Sigmoid colon (tissue), 7 donors: Measurements from ENCODE around the gene NCAM2. TPM values are rescaled to one million over a fixed set of nuclear protein-coding genes. Genes with fewer than 3 reads are reported as not detected.

Source experiments
- DNase-seq: peaks from one replicate; pipeline ENCODE4 v3.0.0-alpha.2; 2019
- H3K27ac ChIP-seq, 4 donors: fragments of 200-600 bp; sonication (generic); one replicate each; pipeline ENCODE4 v1.5.1; 2016 to 2019; ENCODE audit warnings: mild to moderate bottlenecking in 1 of 4
- H3K27me3 ChIP-seq, 3 donors: fragments of 200-600 bp; sonication (generic); one replicate each; pipeline ENCODE4 v1.5.1; 2019; ENCODE audit warnings: mild to moderate bottlenecking in 1 of 3
- H3K36me3 ChIP-seq, 4 donors: fragments of 200-600 bp; sonication (generic); one replicate each; pipeline ENCODE4 v1.5.1; 2016 to 2019
- H3K4me1 ChIP-seq, 4 donors: fragments of 200-600 bp; sonication (generic); one replicate each; pipeline ENCODE4 v1.5.1; 2017 to 2019
- H3K4me3 ChIP-seq, 4 donors: fragments of 200-600 bp; sonication (generic); one replicate each; pipeline ENCODE4 v1.5.1; 2017 to 2019; ENCODE audit warnings: mild to moderate bottlenecking in 2 of 4, moderate library complexity in 1 of 4
- H3K9me3 ChIP-seq, 4 donors: fragments of 200-600 bp in 3 of 4; sonication (generic) in 3 of 4; one replicate each; pipeline versions ENCODE4 v1.5.1 to v1.6.1; 2013 to 2019
- CTCF ChIP-seq, 4 experiments: fragments of 450-650 bp in 3 of 4; fragments of 200-600 bp in 1 of 4; IDR thresholded peaks; one replicate each; pipeline ENCODE4 v1.5.1; 2016 to 2019; ENCODE audit warnings: antibody characterized with exemption in 4 of 4, mild to moderate bottlenecking in 3 of 4, moderate library complexity in 2 of 4
- EP300 ChIP-seq, 4 donors: sonication (generic); formaldehyde crosslinking; IDR thresholded peaks; one replicate each; pipeline ENCODE4 v1.6.1; 2017; ENCODE audit warnings: antibody characterized with exemption in 4 of 4
- POLR2A ChIP-seq, 2 donors: fragments of 450-650 bp; IDR thresholded peaks; one replicate each; pipeline ENCODE4 v1.6.1; 2016; ENCODE audit warnings: antibody characterized with exemption in 2 of 2, mild to moderate bottlenecking in 2 of 2, moderate library complexity in 2 of 2
- POLR2AphosphoS5 ChIP-seq, 4 donors: sonication (generic); formaldehyde crosslinking; IDR thresholded peaks; one replicate each; pipeline ENCODE4 v1.6.1; 2017; ENCODE audit warnings: antibody characterized with exemption in 4 of 4
- WGBS, 2 donors: extraction: QIAGEN DNeasy Blood & Tissue Kit; methylation state at CpG; one replicate each; pipeline ENCODE4 v1.1.7; 2013; 5-methylcytosine and 5-hydroxymethylcytosine counted together
- intact Hi-C: fragments of 100-400 bp; cut with DNase I; formaldehyde crosslinking; loops from one replicate; pipeline ENCODE4 v1.15.1; 2023
- polyA plus RNA-seq, 3 donors: library from polyadenylated mRNA; stranded (reverse); fragments of 200-250 nt; gene quantifications; one replicate each; pipeline ENCODE4 v1.2.3, GENCODE V29; 2013
- total RNA-seq, 4 donors: library from RNA; depleted of rRNA; stranded (reverse); fragments of >200 nt; gene quantifications; one replicate each; pipeline ENCODE4 v1.1.0, GENCODE V29; 2016
- donor health status: healthy with polysubstance abuse.
- donor health status: Bipolar disorder and iron deficiency.
- donor health status: healthy.

NCAM2 gene
- total and polyA plus RNA-seq, 7 donors = under 0.01 to 17.1 (median 6.7) TPM; not detected in 1

GRCh38 chr21:21156397-21156796 is 158.2 kb downstream of the NCAM2 start:
- Histone ChIP-seq H3K36me3 (no peaks in the 10 kb centered on the region), H3K9me3 (no peaks in the 10 kb centered on the region), H3K27me3 (no peaks in the 10 kb centered on the region), H3K27ac (no peak overlapping the region), H3K4me3 (no peak overlapping the region), H3K4me1 (no peaks in the 10 kb centered on the region)
- no peak for TF ChIP-seq EP300 (IDR thresholded peaks at IDR 0.05)
- TF ChIP-seq POLR2AphosphoS5 (IDR thresholded peaks at IDR 0.05) = no peak
- no peak for TF ChIP-seq POLR2A (IDR thresholded peaks at IDR 0.05)
- DNase-seq = no peak
- intact Hi-C loops = no loop called here

DNA sequence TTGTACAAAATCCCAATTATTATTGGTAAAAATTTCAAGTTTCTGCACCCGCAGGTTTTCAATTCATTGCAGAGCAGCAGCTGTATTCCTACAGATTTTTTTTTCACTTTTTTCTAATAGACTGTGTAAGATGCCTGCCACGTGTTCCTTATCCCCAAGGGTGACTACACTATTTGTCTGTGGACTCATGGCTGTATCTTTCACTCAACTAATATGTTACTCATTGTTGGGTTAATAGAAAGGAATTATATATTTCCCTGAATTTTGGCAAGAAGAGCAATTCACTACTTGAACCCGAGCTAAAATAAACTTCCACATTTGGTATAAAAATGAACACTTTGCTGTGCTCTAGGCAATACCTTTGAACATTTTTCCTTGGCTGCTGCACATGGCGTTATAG is 158.7 kb downstream of the NCAM2 start:
- DNase-seq = no peak

GRCh38 chr21:21158376-21158918 is 160.2 kb downstream of the NCAM2 start:
- H3K27ac ChIP-seq = no peak overlapping the region
- H3K36me3 ChIP-seq = no peaks in the 10 kb centered on the region
- H3K4me1 ChIP-seq = no peaks in the 10 kb centered on the region
- no peak for DNase-seq
- TF ChIP-seq POLR2AphosphoS5 (IDR thresholded peaks at IDR 0.05) (no peak), EP300 (IDR thresholded peaks at IDR 0.05) (no peak), POLR2A (IDR thresholded peaks at IDR 0.05) (no peak), CTCF (IDR thresholded peaks at IDR 0.05) (no peak)
- no peak overlapping the region for H3K4me3 ChIP-seq
- no peaks in the 10 kb centered on the region for H3K9me3 ChIP-seq
- intact Hi-C loops = no loop called here
- WGBS, 2 donors = 91 to 92% methylated on average over 12 of the region's 12 CpGs
- no peaks in the 10 kb centered on the region for H3K27me3 ChIP-seq

More for the DNA sequence above, 158.7 kb downstream of the NCAM2 start:
- no peaks in the 10 kb centered on the region for H3K4me1 ChIP-seq
- H3K36me3 ChIP-seq = no peaks in the 10 kb centered on the region
- no peak overlapping the region for H3K27ac ChIP-seq
- no peaks in the 10 kb centered on the region for H3K9me3 ChIP-seq
- no peak overlapping the region for H3K4me3 ChIP-seq
- intact Hi-C loops = no loop called here
- WGBS, 2 donors = 69 to 76% methylated on average over 4 of the region's 4 CpGs
- TF ChIP-seq EP300 (IDR thresholded peaks at IDR 0.05) = no peak
- H3K27me3 ChIP-seq = no peaks in the 10 kb centered on the region

DNA sequence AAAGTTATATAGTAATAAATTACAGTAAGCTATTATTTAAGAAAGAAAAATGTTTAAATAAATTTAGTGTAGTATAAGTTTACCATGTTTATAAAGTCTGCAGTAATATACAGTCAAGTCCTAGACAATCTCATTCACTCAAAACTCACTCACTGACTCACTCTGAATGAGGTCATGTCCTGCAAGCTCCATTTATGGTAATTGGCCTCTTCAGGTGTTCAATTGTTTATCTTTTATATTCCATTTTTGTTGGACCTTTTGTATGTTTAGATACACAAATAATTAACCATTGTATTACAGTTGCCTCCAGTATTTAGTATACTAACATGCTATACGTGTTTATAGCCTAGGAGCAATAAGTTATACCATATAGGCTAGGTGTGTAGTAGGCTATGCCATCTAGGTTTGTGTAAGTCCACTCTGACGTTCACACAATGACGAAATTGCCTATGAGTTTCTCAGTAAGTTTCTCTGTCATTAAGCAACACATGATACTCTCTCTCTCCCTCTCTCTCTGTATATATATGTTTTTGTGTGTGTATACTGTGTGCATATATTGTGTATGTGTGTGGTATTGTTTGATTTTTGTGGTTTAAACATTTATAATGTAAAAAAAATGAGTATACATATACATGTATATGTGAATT is 161.2 kb downstream of the NCAM2 start:
- Histone ChIP-seq H3K4me1 (peaks cover 0 to 3% (median under 1%) of the 10 kb centered on the region in 4 donors), H3K27me3 (no peaks in the 10 kb centered on the region), H3K9me3 (no peaks in the 10 kb centered on the region), H3K27ac (no peak overlapping the region), H3K4me3 (no peak overlapping the region), H3K36me3 (no peaks in the 10 kb centered on the region)
- DNase-seq = no peak
- 46 to 74% methylated on average over 3 of the region's 3 CpGs for WGBS, 2 donors
- TF ChIP-seq EP300 (IDR thresholded peaks at IDR 0.05) = no peak
- no peak for TF ChIP-seq POLR2A (IDR thresholded peaks at IDR 0.05)
- no peak for TF ChIP-seq CTCF (IDR thresholded peaks at IDR 0.05)
- no peak for TF ChIP-seq POLR2AphosphoS5 (IDR thresholded peaks at IDR 0.05)
- intact Hi-C loops = no loop called here

DNA sequence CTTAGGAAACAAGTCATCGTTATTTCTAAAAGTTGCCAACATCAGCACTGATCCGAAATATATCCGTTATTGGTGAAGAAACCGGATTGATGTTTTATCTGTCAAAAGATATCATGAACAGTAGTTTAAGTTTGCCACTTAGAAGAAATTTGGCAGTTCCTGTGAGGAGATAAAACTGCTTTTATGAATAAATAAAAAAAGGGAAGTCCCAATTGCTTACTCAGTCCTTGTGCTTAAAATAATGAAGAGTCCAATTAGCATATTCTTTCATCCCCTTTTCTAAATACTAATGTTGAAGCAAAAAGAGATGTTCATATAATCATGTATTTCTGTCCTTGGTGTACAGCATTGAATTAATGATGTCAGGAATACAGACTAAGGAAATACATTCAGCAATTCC is 164.6 kb downstream of the NCAM2 start:
- Histone ChIP-seq H3K36me3 (no peaks in the 10 kb centered on the region), H3K4me3 (no peak overlapping the region), H3K27ac (no peak overlapping the region), H3K4me1 (peaks cover 0 to 22% (median 18%) of the 10 kb centered on the region in 4 donors), H3K9me3 (no peaks in the 10 kb centered on the region), H3K27me3 (no peaks in the 10 kb centered on the region)
- no peak for DNase-seq
- TF ChIP-seq CTCF (IDR thresholded peaks at IDR 0.05) (no peak), POLR2AphosphoS5 (IDR thresholded peaks at IDR 0.05) (no peak), EP300 (IDR thresholded peaks at IDR 0.05) (no peak)
- intact Hi-C loops = loop anchor here (10.0 kb wide), 1 partner anchor 168 kb away; the partner anchor contains the start of gene NCAM2
- 78 to 86% methylated on average over 4 of the region's 4 CpGs for WGBS, 2 donors
